Mesenchymal stem cell (in vitro differentiated cells and primary cell): ENCODE data around the gene SCYL1.

Experiments used
- DNase-seq: peaks from one replicate; pipeline ENCODE4 v3.0.0-alpha.2; 2013
- H2AFZ ChIP-seq: one replicate; pipeline ENCODE4 v1.6.1; 2013; ENCODE audit warnings: low read depth, mild to moderate bottlenecking, control low read depth, inconsistent platforms, low read length, moderate library complexity
- H2AK5ac ChIP-seq: 2 replicates; pipeline ENCODE4 v1.6.1; 2013; ENCODE audit warnings: low read length, moderate library complexity, mild to moderate bottlenecking, inconsistent platforms; ENCODE audit not compliant: severe bottlenecking
- H2BK120ac ChIP-seq: one replicate; pipeline ENCODE4 v1.6.1; 2013; ENCODE audit warnings: low read depth, mild to moderate bottlenecking, inconsistent platforms, low read length, moderate library complexity
- H2BK12ac ChIP-seq, 2 experiments: one replicate each; pipeline ENCODE4 v1.6.1; 2013; ENCODE audit warnings: inconsistent platforms in 2 of 2, low read length in 2 of 2, mild to moderate bottlenecking in 2 of 2, moderate library complexity in 2 of 2, control low read depth in 1 of 2
- H2BK15ac ChIP-seq: one replicate; pipeline ENCODE4 v1.6.1; 2013; ENCODE audit warnings: mild to moderate bottlenecking, low read depth, inconsistent platforms; ENCODE audit not compliant: poor library complexity, severe bottlenecking
- H2BK5ac ChIP-seq: 2 replicates; pipeline ENCODE4 v1.6.1; 2013; ENCODE audit warnings: low read depth, mild to moderate bottlenecking, low read length, control low read depth, inconsistent platforms; ENCODE audit not compliant: poor library complexity, severe bottlenecking
- H3K14ac ChIP-seq, 2 experiments: one replicate each; pipeline ENCODE4 v1.6.1; 2013; ENCODE audit warnings: inconsistent platforms in 2 of 2, low read length in 2 of 2, control low read depth in 1 of 2, mild to moderate bottlenecking in 1 of 2, moderate library complexity in 1 of 2
- H3K18ac ChIP-seq, 2 experiments: one replicate each; pipeline ENCODE4 v1.6.1; 2013; ENCODE audit warnings: inconsistent platforms in 2 of 2, low read length in 2 of 2, control low read depth in 1 of 2, low read depth in 1 of 2, mild to moderate bottlenecking in 1 of 2
- H3K23ac ChIP-seq, 2 experiments: one replicate each; pipeline ENCODE4 v1.6.1; 2013; ENCODE audit warnings: inconsistent platforms in 2 of 2, low read length in 2 of 2, mild to moderate bottlenecking in 2 of 2, moderate library complexity in 2 of 2, control low read depth in 1 of 2
- H3K27ac ChIP-seq: 2 replicates; pipeline ENCODE4 v1.5.1; 2013; ENCODE audit warnings: mild to moderate bottlenecking, moderate library complexity, low read length, control low read depth, inconsistent platforms; ENCODE audit not compliant: poor library complexity, severe bottlenecking
- H3K27me3 ChIP-seq, 2 experiments: 2 replicates each; pipeline versions ENCODE4 v1.6.1 to v1.7.0; 2013; ENCODE audit warnings: low read length in 2 of 2, mild to moderate bottlenecking in 2 of 2, moderate library complexity in 2 of 2, control low read depth in 1 of 2, inconsistent platforms in 1 of 2; ENCODE audit not compliant: control insufficient read depth in 1 of 2, insufficient read depth in 1 of 2
- H3K36me3 ChIP-seq, 2 experiments: 2 replicates each; pipeline versions ENCODE4 v1.6.1 to v1.7.0; 2013; ENCODE audit warnings: low read length in 2 of 2, control low read depth in 1 of 2, inconsistent platforms in 1 of 2, low read depth in 1 of 2, mild to moderate bottlenecking in 1 of 2; ENCODE audit not compliant: insufficient read depth in 2 of 2, control insufficient read depth in 1 of 2
- H3K4ac ChIP-seq, 2 experiments: one replicate each; pipeline ENCODE4 v1.6.1; 2013; ENCODE audit warnings: inconsistent platforms in 2 of 2, low read length in 2 of 2, mild to moderate bottlenecking in 2 of 2, moderate library complexity in 2 of 2, control low read depth in 1 of 2, low read depth in 1 of 2
- H3K4me1 ChIP-seq: 2 replicates; pipeline ENCODE4 v1.6.1; 2013; ENCODE audit warnings: low read depth, low read length, control low read depth; ENCODE audit not compliant: control insufficient read depth, insufficient read depth
- H3K4me2 ChIP-seq: 2 replicates; pipeline ENCODE4 v1.6.1; 2013; ENCODE audit warnings: low read length, mild to moderate bottlenecking, inconsistent platforms; ENCODE audit not compliant: poor library complexity, severe bottlenecking
- H3K4me3 ChIP-seq, 2 experiments: 2 replicates each; pipeline versions ENCODE4 v1.5.1 to v1.7.0; 2013; ENCODE audit warnings: low read length in 2 of 2, mild to moderate bottlenecking in 2 of 2, control low read depth in 1 of 2, low read depth in 1 of 2; ENCODE audit not compliant: insufficient read depth in 1 of 2
- H3K79me1 ChIP-seq: replicated peaks from 2 replicates; pipeline ENCODE4 v1.6.1; 2013; ENCODE audit warnings: mild to moderate bottlenecking, control low read depth, low read length, inconsistent platforms; ENCODE audit not compliant: poor library complexity, severe bottlenecking
- H3K9ac ChIP-seq: 2 replicates; pipeline ENCODE4 v1.7.0; 2013; ENCODE audit warnings: mild to moderate bottlenecking, low read length, moderate library complexity
- H3K9me3 ChIP-seq: 2 replicates; pipeline ENCODE4 v1.7.0; 2013; ENCODE audit warnings: mild to moderate bottlenecking, low read length; ENCODE audit not compliant: control insufficient read depth
- H4K8ac ChIP-seq: one replicate; pipeline ENCODE4 v1.6.1; 2013; ENCODE audit warnings: inconsistent platforms, mild to moderate bottlenecking, low read length, moderate library complexity
- H4K91ac ChIP-seq: one replicate; pipeline ENCODE4 v1.6.1; 2013; ENCODE audit warnings: mild to moderate bottlenecking, low read length, inconsistent platforms
- WGBS: methylation state at CpG from one replicate; pipeline ENCODE4 v1.1.7; 2013; ENCODE audit warnings: mixed read lengths; 5-methylcytosine and 5-hydroxymethylcytosine counted together

SCYL1 gene

DNA sequence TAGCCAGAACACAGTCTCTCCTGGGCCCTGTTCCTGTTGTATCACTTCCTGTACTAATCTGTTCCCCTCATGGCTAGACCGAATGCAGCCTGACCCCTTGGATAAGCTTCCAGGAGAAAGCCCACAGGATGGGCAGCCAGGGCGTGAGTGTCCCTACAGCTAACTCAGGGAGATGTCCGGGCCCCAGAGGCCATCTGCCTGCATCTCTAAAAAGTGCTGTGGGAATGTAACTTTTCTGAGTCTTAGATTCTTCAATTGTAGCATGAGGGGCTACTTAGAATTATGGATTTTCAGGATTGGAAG is 33.8 kb upstream of the SCYL1 start:
- peak overlapping the region in 1 of 2 experiments; percentile 59 for H3K4me3 ChIP-seq
- H2BK15ac ChIP-seq: no peak overlapping the region
- peak overlapping the region; percentile 93 for H2AK5ac ChIP-seq
- peak overlapping the region; percentile 95 to 96 for H3K4ac ChIP-seq
- H2BK5ac ChIP-seq: peak overlapping the region; percentile 66
- H4K8ac ChIP-seq: no peak overlapping the region
- no peaks in the 10 kb centered on the region for H3K79me1 ChIP-seq
- no peaks in the 10 kb centered on the region for H3K36me3 ChIP-seq
- peak overlapping the region; percentile 92 to 100 for H2BK12ac ChIP-seq
- H2BK120ac ChIP-seq: peak overlapping the region; percentile 52
- H3K27me3 ChIP-seq: no peaks in the 10 kb centered on the region
- H3K9ac ChIP-seq: peak overlapping the region; percentile 98
- DNase-seq: peak; percentile 43
- H3K18ac ChIP-seq: peak overlapping the region; percentile 86 to 90
- peak overlapping the region; percentile 97 for H3K27ac ChIP-seq
- peak overlapping the region in 1 of 2 experiments; percentile 93 for H3K14ac ChIP-seq
- H4K91ac ChIP-seq: peak overlapping the region; percentile 30
- WGBS: 50% methylated on average over 3 of the region's 3 CpGs
- H3K9me3 ChIP-seq: no peaks in the 10 kb centered on the region
- H3K4me1 ChIP-seq: peaks cover 63% of the 10 kb centered on the region
- H2AFZ ChIP-seq: no peak overlapping the region
- no peak overlapping the region for H3K4me2 ChIP-seq
- H3K23ac ChIP-seq: peak overlapping the region in 1 of 2 experiments; percentile 23

DNA sequence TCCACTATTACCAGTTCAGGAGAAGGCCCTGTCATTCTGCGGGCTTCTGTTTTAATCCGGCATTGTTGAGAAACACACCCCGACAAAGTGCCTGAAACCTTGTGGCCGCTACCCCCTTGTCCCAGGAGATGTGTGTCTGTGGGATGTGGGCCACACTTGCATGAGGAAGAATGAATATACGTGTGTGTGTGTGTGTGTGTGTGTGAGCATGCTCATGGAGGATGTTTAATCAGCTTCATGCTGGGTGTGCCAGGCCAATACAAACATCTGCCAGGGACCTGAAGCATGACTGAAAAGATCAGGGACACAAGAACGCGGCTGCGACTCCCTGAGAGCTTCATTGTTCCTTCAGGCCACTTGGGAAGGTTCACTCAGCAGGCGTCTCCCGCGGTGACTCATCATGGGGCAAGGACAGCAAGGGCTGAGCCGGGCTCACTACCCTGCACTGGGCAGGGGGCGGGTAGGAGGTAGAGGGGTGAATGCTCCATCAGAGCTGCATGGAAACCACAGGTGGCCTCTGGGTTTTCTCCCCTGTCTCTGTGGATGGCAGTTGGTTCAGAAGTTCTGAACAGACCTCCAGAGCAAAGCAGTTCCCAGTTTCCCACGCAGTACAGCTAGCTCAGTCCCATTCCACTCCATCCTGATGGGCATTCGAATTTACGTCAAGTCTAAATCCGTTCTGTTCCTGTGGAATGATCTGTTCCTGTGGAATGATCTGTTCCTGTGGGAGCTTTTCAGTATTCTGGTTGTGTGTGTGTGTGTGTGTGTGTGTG is 33.1 kb upstream of the SCYL1 start:
- Histone ChIP-seq H3K36me3 (no peaks in the 10 kb centered on the region), H3K9me3 (no peaks in the 10 kb centered on the region), H3K27ac (peak overlapping the region; percentile 97), H4K8ac (peak overlapping the region; percentile 55), H3K4me2 (peak overlapping the region; percentile 21), H3K23ac (peak overlapping the region in 1 of 2 experiments; percentile 30), H3K9ac (peak overlapping the region; percentile 98), H2BK5ac (peak overlapping the region; percentile 85), H3K14ac (peak overlapping the region in 1 of 2 experiments; percentile 26), H3K18ac (peak overlapping the region; percentile 86 to 90), H2BK12ac (peak overlapping the region; percentile 93 to 100), H2BK15ac (peak overlapping the region; percentile 77), H4K91ac (peak overlapping the region; percentile 97), H3K79me1 (no peaks in the 10 kb centered on the region), H3K4me3 (peak overlapping the region in 1 of 2 experiments; percentile 59), H2AFZ (no peak overlapping the region), H2AK5ac (peak overlapping the region; percentile 93), H3K4ac (peak overlapping the region; percentile 89 to 96), H2BK120ac (peak overlapping the region; percentile 65), H3K27me3 (no peaks in the 10 kb centered on the region), H3K4me1 (peaks cover 58% of the 10 kb centered on the region)
- DNase-seq: peak; percentile 98
- 22% methylated on average over 15 of the region's 17 CpGs for WGBS

DNA sequence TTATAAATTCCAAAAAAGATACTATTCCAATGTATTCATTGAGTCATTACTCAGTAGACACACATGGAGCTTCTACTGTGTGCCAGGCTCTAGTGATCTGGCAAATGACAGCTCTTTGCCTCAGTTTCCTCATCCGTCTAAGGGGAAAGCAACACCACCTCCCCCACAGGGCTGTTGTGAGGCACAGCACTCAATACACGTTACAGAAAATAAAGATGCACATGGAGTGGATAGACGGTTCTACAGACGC is 32.6 kb upstream of the SCYL1 start:
- Histone ChIP-seq H3K4ac (peak overlapping the region; percentile 79 to 96), H2AK5ac (peak overlapping the region; percentile 35), H3K27ac (peak overlapping the region; percentile 97), H3K36me3 (no peaks in the 10 kb centered on the region), H2BK12ac (peak overlapping the region; percentile 91 to 97), H3K23ac (no peak overlapping the region), H3K9me3 (no peaks in the 10 kb centered on the region), H2BK15ac (no peak overlapping the region), H3K9ac (peak overlapping the region; percentile 98), H3K18ac (peak overlapping the region; percentile 86 to 97), H4K91ac (peak overlapping the region; percentile 96), H3K79me1 (no peaks in the 10 kb centered on the region), H3K27me3 (no peaks in the 10 kb centered on the region), H2AFZ (no peak overlapping the region), H3K4me2 (peak overlapping the region; percentile 13), H2BK120ac (peak overlapping the region; percentile 64), H4K8ac (peak overlapping the region; percentile 88), H3K4me1 (peaks cover 56% of the 10 kb centered on the region), H3K4me3 (peak overlapping the region in 1 of 2 experiments; percentile 65), H2BK5ac (peak overlapping the region; percentile 85), H3K14ac (peak overlapping the region in 1 of 2 experiments; percentile 57)
- no peak for DNase-seq
- 43% methylated on average over 4 of the region's 4 CpGs for WGBS

DNA sequence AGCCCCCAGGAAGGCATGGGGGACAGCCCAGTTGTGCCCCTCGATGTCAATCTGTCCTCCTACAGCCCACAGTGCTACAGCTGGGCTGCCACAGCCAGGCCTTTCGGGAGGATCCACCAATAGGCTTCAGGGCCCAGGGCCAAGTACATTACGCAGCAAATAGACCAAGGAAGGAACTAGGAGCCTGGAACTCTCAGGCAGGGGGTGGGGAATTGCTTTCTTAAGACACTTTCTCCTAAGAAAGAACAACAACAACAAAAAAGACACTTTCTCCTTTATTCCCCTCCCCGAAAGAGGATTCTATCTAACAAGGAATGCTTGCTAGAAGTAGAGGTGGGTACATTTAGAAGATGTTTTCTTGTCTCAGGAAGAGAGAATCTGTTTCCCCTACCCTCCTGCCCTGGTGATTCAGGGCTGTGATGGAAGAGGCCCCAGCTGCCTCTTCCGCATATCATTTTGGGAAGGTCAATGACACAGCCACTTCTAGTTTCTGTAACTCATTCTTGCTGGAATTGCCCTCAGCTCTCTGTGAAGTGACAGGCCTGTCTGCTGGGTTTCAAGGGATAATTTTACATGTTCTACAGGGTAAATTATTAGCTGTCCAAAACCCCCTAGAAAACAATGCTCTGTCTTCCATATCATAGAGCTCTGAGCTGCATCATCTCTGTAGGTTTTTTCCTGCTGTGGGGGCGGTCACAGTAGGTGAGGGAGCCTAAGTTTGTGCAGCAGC is 32.1 kb upstream of the SCYL1 start:
- peak overlapping the region in 1 of 2 experiments; percentile 57 for H3K14ac ChIP-seq
- peak overlapping the region; percentile 91 to 97 for H2BK12ac ChIP-seq
- WGBS: 43% methylated on average over 3 of the region's 6 CpGs
- H3K27ac ChIP-seq: peak overlapping the region; percentile 97
- H2AK5ac ChIP-seq: peak overlapping the region; percentile 99
- H3K4me1 ChIP-seq: peaks cover 55% of the 10 kb centered on the region
- H3K18ac ChIP-seq: peak overlapping the region; percentile 95 to 97
- H4K91ac ChIP-seq: peak overlapping the region; percentile 96
- H3K27me3 ChIP-seq: no peaks in the 10 kb centered on the region
- H3K4me3 ChIP-seq: peak overlapping the region in 1 of 2 experiments; percentile 65
- no peak overlapping the region for H3K23ac ChIP-seq
- peak overlapping the region; percentile 96 for H2BK120ac ChIP-seq
- peak overlapping the region; percentile 95 for H2BK15ac ChIP-seq
- no peak overlapping the region for H2AFZ ChIP-seq
- H3K9ac ChIP-seq: peak overlapping the region; percentile 98
- peak overlapping the region; percentile 88 for H4K8ac ChIP-seq
- H3K4me2 ChIP-seq: peak overlapping the region; percentile 28
- no peaks in the 10 kb centered on the region for H3K36me3 ChIP-seq
- DNase-seq: peak; percentile 95
- no peaks in the 10 kb centered on the region for H3K79me1 ChIP-seq
- peak overlapping the region; percentile 85 for H2BK5ac ChIP-seq
- peak overlapping the region; percentile 79 to 96 for H3K4ac ChIP-seq
- H3K9me3 ChIP-seq: no peaks in the 10 kb centered on the region
